ENCODE measurements around the gene TLR10.
"Not testable (repeated sequence)": the region's sequence is repeated elsewhere in the genome, so short reads cannot be mapped to it uniquely, and the experiment has no call there.

The TLR10 gene

GRCh38 chr4:38803833-38804653, 21.3 kb upstream of the TLR10 start:
- no peak for DNase-seq (ENCODE audit: insufficient read length, low spot score)
- no peak for FAIRE-seq

GRCh38 chr4:38802561-38803355, 20.0 kb upstream of the TLR10 start:
- no peak for FAIRE-seq
- DNase-seq (ENCODE audit: insufficient read length, low spot score): no peak

GRCh38 chr4:38800961-38801450, 18.2 kb upstream of the TLR10 start:
- FAIRE-seq: no peak

GRCh38 chr4:38800366-38800765, 17.6 kb upstream of the TLR10 start:
- DNase-seq (ENCODE audit: insufficient read length, low spot score) (no peak), FAIRE-seq (no peak)

More at GRCh38 chr4:38800961-38801450, 18.2 kb upstream of the TLR10 start:
- no peak for DNase-seq (ENCODE audit: insufficient read length, low spot score)

GRCh38 chr4:38795087-38795486, 12.3 kb upstream of the TLR10 start:
- DNase-seq (ENCODE audit: insufficient read length, low spot score) (no peak), FAIRE-seq (no peak)

- DNase-seq (ENCODE audit: insufficient read length, low spot score): no peak
- FAIRE-seq: no peak
Measured at GRCh38 chr4:38794051-38794450, 11.3 kb upstream of the TLR10 start.

- FAIRE-seq: no peak
- no peak for DNase-seq (ENCODE audit: insufficient read length, low spot score)
Measured at GRCh38 chr4:38791010-38791409, 8.2 kb upstream of the TLR10 start.

GRCh38 chr4:38788317-38788716, 5.5 kb upstream of the TLR10 start:
- no peak for DNase-seq (ENCODE audit: insufficient read length, low spot score)
- FAIRE-seq: no peak

- DNase-seq (ENCODE audit: insufficient read length, low spot score) (no peak), FAIRE-seq (no peak)
Measured at GRCh38 chr4:38787693-38788092, 4.9 kb upstream of the TLR10 start.

GRCh38 chr4:38785901-38786402, 3.2 kb upstream of the TLR10 start:
- DNase-seq (ENCODE audit: insufficient read length, low spot score) (no peak), FAIRE-seq (no peak)

GRCh38 chr4:38785041-38785790, 2.4 kb upstream of the TLR10 start:
- FAIRE-seq (no peak), DNase-seq (ENCODE audit: insufficient read length, low spot score) (no peak)

GRCh38 chr4:38784141-38784540, 1.4 kb upstream of the TLR10 start:
- FAIRE-seq: no peak

GRCh38 chr4:38783109-38783460, 295 bp upstream of the TLR10 start:
- FAIRE-seq: no peak
- no peak for DNase-seq (ENCODE audit: insufficient read length, low spot score)

More at GRCh38 chr4:38784141-38784540, 1.4 kb upstream of the TLR10 start:
- no peak for DNase-seq (ENCODE audit: insufficient read length, low spot score)

- no peak for DNase-seq (ENCODE audit: insufficient read length, low spot score)
- FAIRE-seq: no peak
Measured at GRCh38 chr4:38781854-38782261, 932 bp downstream of the TLR10 start.

GRCh38 chr4:38780833-38781484, 1.8 kb downstream of the TLR10 start:
- DNase-seq (ENCODE audit: insufficient read length, low spot score) (no peak), FAIRE-seq (no peak)

- no peak for DNase-seq (ENCODE audit: insufficient read length, low spot score)
- no peak for FAIRE-seq
Measured at GRCh38 chr4:38779790-38780189, 3.0 kb downstream of the TLR10 start.

GRCh38 chr4:38777925-38778324, 4.9 kb downstream of the TLR10 start:
- FAIRE-seq; DNase-seq (ENCODE audit: insufficient read length, low spot score): not testable (repeated sequence)

- FAIRE-seq (no peak), DNase-seq (ENCODE audit: insufficient read length, low spot score) (no peak)
Measured at GRCh38 chr4:38775326-38775725, 7.5 kb downstream of the TLR10 start.

GRCh38 chr4:38774181-38774955, 8.4 kb downstream of the TLR10 start:
- no peak for FAIRE-seq
- no peak for DNase-seq (ENCODE audit: insufficient read length, low spot score)

- FAIRE-seq; DNase-seq (ENCODE audit: insufficient read length, low spot score): not testable (repeated sequence)
Measured at GRCh38 chr4:38770281-38770680, 12.5 kb downstream of the TLR10 start.

Measured in HTR-8/SVneo (cell line).